ENCODE data around the gene LHFPL6. TPM values are rescaled to one million over a fixed set of nuclear protein-coding genes. Genes with fewer than 3 reads are reported as not detected.
A peak's percentile ranks its signal among the peaks of the same experiment; 100 is the strongest.

The LHFPL6 gene
- total RNA-seq, 1 donor from 2014 or later, result 31.7 TPM

DNA sequence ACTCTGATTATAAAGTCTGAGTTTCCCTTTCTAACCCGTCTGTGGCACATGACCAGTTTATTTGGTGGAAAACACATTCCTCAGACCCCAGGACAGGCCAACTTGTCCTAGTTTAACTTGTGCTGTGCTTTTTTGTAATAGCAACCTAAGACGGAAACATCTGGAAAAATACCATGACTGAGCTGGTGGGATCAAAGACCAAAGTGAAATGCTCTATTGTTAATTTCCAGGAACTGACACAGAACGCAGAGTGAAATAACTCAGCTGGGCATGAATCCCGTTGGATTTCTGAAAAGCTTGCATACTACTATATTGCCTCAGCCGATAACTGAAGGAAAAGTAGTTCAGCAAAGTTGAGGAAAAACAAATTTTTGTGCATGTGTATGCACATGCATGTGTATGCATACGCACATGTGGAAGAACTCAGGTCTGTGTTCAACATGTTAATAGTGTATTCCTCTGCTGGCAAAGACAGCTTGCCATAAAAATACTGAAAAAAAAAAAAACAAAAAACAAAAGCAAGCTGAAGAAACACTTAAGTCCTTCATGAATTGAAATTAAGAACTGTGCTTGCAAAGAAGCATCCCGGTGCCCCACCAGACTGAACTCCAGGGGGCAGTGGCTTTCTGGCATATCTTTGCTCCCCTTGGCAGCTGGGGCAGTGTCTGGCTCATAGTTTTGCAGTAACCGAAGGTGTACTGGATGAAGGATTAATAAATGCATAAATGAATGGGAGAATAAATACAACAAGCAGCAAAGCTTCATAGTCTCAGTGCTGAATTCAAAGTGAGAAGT lies 187.8 kb downstream of the LHFPL6 start:
- no peak overlapping the region for H3K27ac Mint-ChIP-seq
- peaks cover 3% of the 10 kb centered on the region for H3K9me3 Mint-ChIP-seq
- no peak overlapping the region for H3K4me3 Mint-ChIP-seq
- H3K27me3 Mint-ChIP-seq, result no peaks in the 10 kb centered on the region
- DNase-seq (ENCODE audit: extremely low spot score, unreplicated experiment), result no peak
- no peaks in the 10 kb centered on the region for H3K36me3 Mint-ChIP-seq
- peaks cover 31% of the 10 kb centered on the region for H3K4me1 Mint-ChIP-seq (ENCODE audit: unreplicated experiment)
- TF ChIP-seq, protein P1, sequence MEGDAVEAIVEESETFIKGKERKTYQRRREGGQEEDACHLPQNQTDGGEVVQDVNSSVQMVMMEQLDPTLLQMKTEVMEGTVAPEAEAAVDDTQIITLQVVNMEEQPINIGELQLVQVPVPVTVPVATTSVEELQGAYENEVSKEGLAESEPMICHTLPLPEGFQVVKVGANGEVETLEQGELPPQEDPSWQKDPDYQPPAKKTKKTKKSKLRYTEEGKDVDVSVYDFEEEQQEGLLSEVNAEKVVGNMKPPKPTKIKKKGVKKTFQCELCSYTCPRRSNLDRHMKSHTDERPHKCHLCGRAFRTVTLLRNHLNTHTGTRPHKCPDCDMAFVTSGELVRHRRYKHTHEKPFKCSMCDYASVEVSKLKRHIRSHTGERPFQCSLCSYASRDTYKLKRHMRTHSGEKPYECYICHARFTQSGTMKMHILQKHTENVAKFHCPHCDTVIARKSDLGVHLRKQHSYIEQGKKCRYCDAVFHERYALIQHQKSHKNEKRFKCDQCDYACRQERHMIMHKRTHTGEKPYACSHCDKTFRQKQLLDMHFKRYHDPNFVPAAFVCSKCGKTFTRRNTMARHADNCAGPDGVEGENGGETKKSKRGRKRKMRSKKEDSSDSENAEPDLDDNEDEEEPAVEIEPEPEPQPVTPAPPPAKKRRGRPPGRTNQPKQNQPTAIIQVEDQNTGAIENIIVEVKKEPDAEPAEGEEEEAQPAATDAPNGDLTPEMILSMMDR (conservative IDR thresholded peaks at IDR 0.05), result peak; percentile 67

DNA sequence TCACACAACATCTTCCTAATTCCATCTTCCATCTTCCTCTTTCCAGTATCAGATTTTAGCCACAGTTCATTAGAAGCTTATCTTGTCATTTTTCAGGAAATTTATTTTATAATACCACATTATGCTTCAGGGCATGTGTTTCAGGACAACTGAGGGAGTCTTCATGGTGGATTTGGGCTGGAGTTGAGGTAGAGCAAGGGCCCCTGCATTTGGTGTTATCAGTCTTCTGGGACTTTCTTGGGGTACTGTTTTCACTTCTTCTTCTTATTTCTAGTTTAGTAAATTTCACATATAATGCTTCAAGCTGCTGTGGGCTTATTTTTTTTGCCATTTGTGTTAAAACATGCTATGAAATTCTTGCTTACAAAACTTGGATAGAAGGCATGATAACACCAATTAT lies 188.7 kb downstream of the LHFPL6 start:
- Mint-ChIP-seq H3K27me3 (no peaks in the 10 kb centered on the region), H3K36me3 (no peaks in the 10 kb centered on the region), H3K4me1 (ENCODE audit: unreplicated experiment) (peaks cover 36% of the 10 kb centered on the region), H3K27ac (no peak overlapping the region), H3K4me3 (no peak overlapping the region), H3K9me3 (peaks cover 3% of the 10 kb centered on the region)
- no peak for DNase-seq (ENCODE audit: extremely low spot score, unreplicated experiment)
- TF ChIP-seq, protein P1 (conservative IDR thresholded peaks at IDR 0.05), result no peak

DNA sequence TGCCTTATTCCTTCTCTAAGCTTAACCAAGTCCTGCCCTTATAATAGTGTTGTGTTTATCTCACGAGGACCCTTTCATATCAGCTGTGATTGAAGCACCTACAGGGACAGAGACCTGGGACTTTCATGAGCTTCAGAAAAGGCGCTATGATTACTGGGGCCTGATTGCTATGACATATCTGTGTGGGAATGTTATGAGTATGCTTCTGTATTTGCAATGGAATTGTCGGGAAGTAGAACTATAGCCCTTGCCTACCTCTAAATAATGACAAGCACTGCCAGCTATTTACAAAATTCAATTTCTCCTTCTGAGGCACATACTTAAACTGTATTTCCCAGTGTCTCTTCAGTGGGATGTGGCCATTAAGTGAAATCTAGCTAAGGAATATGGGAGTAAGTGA lies 191.5 kb downstream of the LHFPL6 start:
- no peak for DNase-seq (ENCODE audit: extremely low spot score, unreplicated experiment)
- Mint-ChIP-seq H3K27me3 (no peaks in the 10 kb centered on the region), H3K36me3 (no peaks in the 10 kb centered on the region), H3K4me3 (no peak overlapping the region), H3K9me3 (no peaks in the 10 kb centered on the region), H3K4me1 (ENCODE audit: unreplicated experiment) (peaks cover 28% of the 10 kb centered on the region), H3K27ac (no peak overlapping the region)
- TF ChIP-seq, protein P1 (conservative IDR thresholded peaks at IDR 0.05), result no peak

DNA sequence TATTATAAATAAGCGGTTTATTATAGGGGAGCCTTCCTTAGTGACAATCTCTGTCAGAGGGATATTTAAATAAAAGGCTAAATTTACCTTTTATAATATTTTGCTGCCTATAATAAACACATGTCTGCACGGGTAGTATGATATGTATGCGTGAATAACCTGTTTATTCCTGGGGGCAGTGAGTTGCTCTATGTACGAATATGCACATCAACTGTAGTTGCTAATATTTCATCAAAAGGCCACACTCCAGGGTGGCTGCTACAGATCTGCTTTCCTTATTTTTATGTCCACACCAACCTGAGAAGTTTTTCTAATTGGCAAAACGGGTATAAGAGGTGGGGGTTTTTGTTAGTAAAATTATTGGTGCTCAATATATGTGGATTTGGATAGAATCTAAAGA lies 192.0 kb downstream of the LHFPL6 start:
- no peak overlapping the region for H3K4me3 Mint-ChIP-seq
- H3K4me1 Mint-ChIP-seq (ENCODE audit: unreplicated experiment), result peaks cover 27% of the 10 kb centered on the region

DNA sequence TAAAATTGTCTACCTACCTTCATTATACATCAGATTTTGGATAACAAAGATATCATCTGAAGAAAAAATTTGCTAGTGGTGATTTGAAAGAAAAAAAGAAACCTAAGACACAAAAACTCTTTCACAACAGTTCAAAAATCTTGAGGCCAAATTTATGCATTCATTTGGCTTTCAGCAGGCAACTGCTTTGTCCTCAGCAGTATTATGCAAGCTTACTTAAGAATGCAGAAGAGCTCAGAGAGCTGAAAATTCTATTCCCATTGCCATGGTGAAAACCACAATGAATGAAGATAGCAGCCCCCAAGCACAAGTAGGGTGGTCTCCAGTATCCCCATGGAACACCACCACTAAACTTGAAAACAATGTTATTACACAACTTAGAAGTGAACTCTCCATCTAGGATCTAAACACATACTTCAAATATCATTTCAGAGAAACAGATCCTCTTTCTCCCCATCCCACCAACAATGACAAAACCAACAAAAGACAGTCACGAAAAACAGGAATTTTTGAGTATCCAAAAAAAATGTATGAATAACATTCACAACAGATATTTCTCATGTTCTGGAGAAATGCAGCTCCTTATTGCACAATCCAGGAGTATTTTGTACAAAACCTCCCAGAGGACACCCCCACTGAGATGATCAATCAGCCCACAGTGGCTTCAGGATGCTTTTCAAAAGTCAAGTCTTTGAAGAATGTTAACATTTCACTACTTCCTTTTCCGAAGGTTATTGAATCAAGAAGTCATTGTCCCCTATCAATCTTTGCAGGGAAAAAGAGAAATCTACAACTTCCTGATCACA lies 192.7 kb downstream of the LHFPL6 start:
- no peaks in the 10 kb centered on the region for H3K9me3 Mint-ChIP-seq
- H3K36me3 Mint-ChIP-seq, result no peaks in the 10 kb centered on the region
- TF ChIP-seq, protein P1 (conservative IDR thresholded peaks at IDR 0.05), result no peak
- DNase-seq (ENCODE audit: extremely low spot score, unreplicated experiment), result no peak
- peaks cover 26% of the 10 kb centered on the region for H3K4me1 Mint-ChIP-seq (ENCODE audit: unreplicated experiment)
- no peaks in the 10 kb centered on the region for H3K27me3 Mint-ChIP-seq
- H3K4me3 Mint-ChIP-seq, result no peak overlapping the region
- peak overlapping the region; percentile 15 for H3K27ac Mint-ChIP-seq

More for the DNA sequence above, 192.0 kb downstream of the LHFPL6 start:
- no peak for DNase-seq (ENCODE audit: extremely low spot score, unreplicated experiment)
- no peak overlapping the region for H3K27ac Mint-ChIP-seq
- H3K36me3 Mint-ChIP-seq, result no peaks in the 10 kb centered on the region
- H3K27me3 Mint-ChIP-seq, result no peaks in the 10 kb centered on the region
- TF ChIP-seq, protein P1 (conservative IDR thresholded peaks at IDR 0.05), result no peak
- H3K9me3 Mint-ChIP-seq, result no peaks in the 10 kb centered on the region

Measured in type B pancreatic cell (in vitro differentiated cells).